ENCODE measurements around the gene RIT2. TPM values are rescaled to one million over a fixed set of nuclear protein-coding genes. Genes with fewer than 3 reads are reported as not detected.

Gene RIT2
- polyA plus RNA-seq, 1 of the 3 experiments (the other 2 are of a cell fraction): not detected

- WGBS (ENCODE audit: low lambda C conversion rate): 42% methylated on average over 1 of the region's 1 CpG
- Histone ChIP-seq H3K4me3 (ENCODE audit: low read depth in 2 of 2, low read length in 1 of 2) (no peak overlapping the region), H3K36me3 (replicated peaks in 1 of 2; ENCODE audit: control insufficient read depth in 1 of 2, insufficient read depth in 2 of 2, low read length in 1 of 2) (no peaks in the 10 kb centered on the region), H3K27ac (ENCODE audit: low read depth in 2 of 2, low read length in 1 of 2) (no peak overlapping the region), H3K9ac (no peak overlapping the region), H2AFZ (ENCODE audit: low read depth) (no peak overlapping the region), H3K27me3 (ENCODE audit: insufficient read depth) (no peaks in the 10 kb centered on the region), H3K9me3 (no peaks in the 10 kb centered on the region), H4K20me1 (ENCODE audit: insufficient read depth) (no peaks in the 10 kb centered on the region), H3K4me2 (no peak overlapping the region), H3K9me2 (no peaks in the 10 kb centered on the region), H3F3A (replicated peaks; ENCODE audit: insufficient read depth) (no peaks in the 10 kb centered on the region), H3K79me2 (ENCODE audit: insufficient read depth) (no peaks in the 10 kb centered on the region), H3K4me1 (ENCODE audit: control insufficient read depth in 1 of 2, insufficient read depth in 2 of 2, low read depth in 1 of 2, low read length in 1 of 2) (no peaks in the 10 kb centered on the region)
- CTCF ChIA-PET: no interaction called here
- TF ChIP-seq EZH2phosphoT487 (IDR thresholded peaks at IDR 0.05; ENCODE audit: borderline replicate concordance, low read depth) (no peak), FOXJ3 (CRISPR knock-in tag; IDR thresholded peaks at IDR 0.05) (no peak), PBX3 (IDR thresholded peaks at IDR 0.05) (no peak), TAF1 (IDR thresholded peaks at IDR 0.05; ENCODE audit: borderline replicate concordance, low read depth, low read length) (no peak), RFX5 (IDR thresholded peaks at IDR 0.05; ENCODE audit: low read length) (no peak)
- no peak for DNase-seq
- POLR2A ChIA-PET: no interaction called here
Measured at GRCh38 chr18:42906761-42907160, 208.7 kb downstream of the RIT2 start.

- no peak for DNase-seq
- H3K4me2 ChIP-seq: no peak overlapping the region
- WGBS (ENCODE audit: low lambda C conversion rate): 78% methylated on average over 1 of the region's 1 CpG
- TF ChIP-seq CTCF (IDR thresholded peaks at IDR 0.05) (no peak), MEF2A (IDR thresholded peaks at IDR 0.05; ENCODE audit: borderline replicate concordance, low read depth) (no peak), FOXJ3 (CRISPR knock-in tag; IDR thresholded peaks at IDR 0.05) (no peak)
- H2AFZ ChIP-seq (ENCODE audit: low read depth): no peak overlapping the region
- H3F3A ChIP-seq (replicated peaks; ENCODE audit: insufficient read depth): no peaks in the 10 kb centered on the region
- CTCF ChIA-PET: interaction anchor here (1.0 kb wide), 1 partner anchor 371 kb away, joined by 3 read pairs; no protein-coding TSS in a partner anchor
- no peaks in the 10 kb centered on the region for H3K9me2 ChIP-seq
- H3K36me3 ChIP-seq (replicated peaks in 1 of 2; ENCODE audit: control insufficient read depth in 1 of 2, insufficient read depth in 2 of 2, low read length in 1 of 2): no peaks in the 10 kb centered on the region
- no peak overlapping the region for H3K9ac ChIP-seq
- no peaks in the 10 kb centered on the region; a peak in 1 of 4 replicates for H3K4me1 ChIP-seq (ENCODE audit: control insufficient read depth in 1 of 2, insufficient read depth in 2 of 2, low read depth in 1 of 2, low read length in 1 of 2)
- POLR2A ChIA-PET: no interaction called here
- no peaks in the 10 kb centered on the region for H4K20me1 ChIP-seq (ENCODE audit: insufficient read depth)
- H3K79me2 ChIP-seq (ENCODE audit: insufficient read depth): no peaks in the 10 kb centered on the region
- no peaks in the 10 kb centered on the region for H3K9me3 ChIP-seq
- H3K27ac ChIP-seq (ENCODE audit: low read depth in 2 of 2, low read length in 1 of 2): no peak overlapping the region
- H3K4me3 ChIP-seq (ENCODE audit: low read depth in 2 of 2, low read length in 1 of 2): no peak overlapping the region
- H3K27me3 ChIP-seq (ENCODE audit: insufficient read depth): no peaks in the 10 kb centered on the region
Measured at GRCh38 chr18:42901161-42901560, 214.3 kb downstream of the RIT2 start.

- Histone ChIP-seq H3K36me3 (replicated peaks in 1 of 2; ENCODE audit: control insufficient read depth in 1 of 2, insufficient read depth in 2 of 2, low read length in 1 of 2) (no peaks in the 10 kb centered on the region), H3K4me2 (no peak overlapping the region), H4K20me1 (ENCODE audit: insufficient read depth) (no peaks in the 10 kb centered on the region), H3K9me2 (no peaks in the 10 kb centered on the region), H2AFZ (ENCODE audit: low read depth) (no peak overlapping the region), H3K9ac (no peak overlapping the region), H3K4me3 (ENCODE audit: low read depth in 2 of 2, low read length in 1 of 2) (no peak overlapping the region), H3K79me2 (ENCODE audit: insufficient read depth) (no peaks in the 10 kb centered on the region), H3K4me1 (ENCODE audit: control insufficient read depth in 1 of 2, insufficient read depth in 2 of 2, low read depth in 1 of 2, low read length in 1 of 2) (no peaks in the 10 kb centered on the region; a peak in 1 of 4 replicates), H3K27ac (ENCODE audit: low read depth in 2 of 2, low read length in 1 of 2) (no peak overlapping the region), H3K27me3 (ENCODE audit: insufficient read depth) (no peaks in the 10 kb centered on the region), H3K9me3 (no peaks in the 10 kb centered on the region), H3F3A (replicated peaks; ENCODE audit: insufficient read depth) (no peaks in the 10 kb centered on the region)
- 64% methylated on average over 2 of the region's 2 CpGs for WGBS (ENCODE audit: low lambda C conversion rate)
- CTCF ChIA-PET: no interaction called here
- POLR2A ChIA-PET: interaction anchor here (0.7 kb wide), 1 partner anchor 444 kb away, joined by 3 read pairs; no protein-coding TSS in a partner anchor
- DNase-seq: no peak
- TF ChIP-seq MAX (IDR thresholded peaks at IDR 0.05; ENCODE audit: low read depth) (no peak), EP300 (IDR thresholded peaks at IDR 0.05; ENCODE audit: borderline replicate concordance in 1 of 2, low read depth in 1 of 2, low read length in 1 of 2) (no peak), MEF2A (IDR thresholded peaks at IDR 0.05; ENCODE audit: borderline replicate concordance, low read depth) (no peak), TAF1 (IDR thresholded peaks at IDR 0.05; ENCODE audit: borderline replicate concordance, low read depth, low read length) (no peak), SIN3A (IDR thresholded peaks at IDR 0.05; ENCODE audit: borderline replicate concordance, low read depth, low read length) (no peak), NFIC (IDR thresholded peaks at IDR 0.05; ENCODE audit: borderline replicate concordance) (no peak), RAD21 (IDR thresholded peaks at IDR 0.05; ENCODE audit: low read length) (no peak), GABPA (IDR thresholded peaks at IDR 0.05; ENCODE audit: low read depth) (no peak), CTCF (IDR thresholded peaks at IDR 0.05) (no peak)
Measured at GRCh38 chr18:42893977-42894376, 221.5 kb downstream of the RIT2 start.
